ENCODE data around the gene CYP4V2. TPM values are rescaled to one million over a fixed set of nuclear protein-coding genes. Genes with fewer than 3 reads are reported as not detected.

CYP4V2 gene
- total RNA-seq, 1 experiment from 2014 or later = 8.6 TPM

GRCh38 chr4:186243331-186243730 lies 52.0 kb downstream of the CYP4V2 start:
- BruUV-seq (replicated peaks) = no TSS peak
- RAD21 ChIA-PET (ENCODE audit: low non-redundant PET in 1 of 2, low total read pairs in 2 of 2, uncharacterized antibody in 2 of 2, unreplicated experiment in 2 of 2) = no interaction called here
- Histone ChIP-seq H3K4me2 (ENCODE audit: low read length) (no peak overlapping the region), H3K9me2 (ENCODE audit: insufficient read depth) (no peaks in the 10 kb centered on the region), H3K4me3 (replicated peaks in 1 of 2; ENCODE audit: low read depth in 1 of 2, low read length in 2 of 2) (no peak overlapping the region), H3K36me3 (ENCODE audit: control insufficient read depth in 1 of 2, insufficient read depth in 2 of 2, low read length in 2 of 2) (no peaks in the 10 kb centered on the region), H2AFZ (ENCODE audit: low read depth, low read length, poor library complexity, severe bottlenecking) (no peak overlapping the region), H3K4me1 (ENCODE audit: control insufficient read depth in 1 of 2, insufficient read depth in 2 of 2, low read length in 2 of 2) (no peaks in the 10 kb centered on the region), H3K27ac (ENCODE audit: low read depth, low read length) (no peak overlapping the region), H3K27me3 (ENCODE audit: insufficient read depth, low read length) (no peaks in the 10 kb centered on the region), H3K9me3 (ENCODE audit: control insufficient read depth in 1 of 2, insufficient read depth in 1 of 2, low read depth in 1 of 2, low read length in 2 of 2) (no peaks in the 10 kb centered on the region), H3K79me2 (ENCODE audit: insufficient read depth, low read length) (no peaks in the 10 kb centered on the region), H4K20me1 (ENCODE audit: insufficient read depth) (no peaks in the 10 kb centered on the region), H3K9ac (ENCODE audit: low read length) (no peak overlapping the region)
- no peak for TF ChIP-seq POLR2A (IDR thresholded peaks at IDR 0.05; ENCODE audit: borderline replicate concordance, extremely low read depth, insufficient read depth, insufficient read length)
- TF ChIP-seq EGR1 (IDR thresholded peaks at IDR 0.05; ENCODE audit: low read depth) = no peak
- no peak for TF ChIP-seq POLR2AphosphoS5 (IDR thresholded peaks at IDR 0.05; ENCODE audit: low read depth, low read length)
- no peak for TF ChIP-seq YY1 (IDR thresholded peaks at IDR 0.05; ENCODE audit: extremely low read depth, insufficient replicate concordance, low read depth, low read length)
- no peak for TF ChIP-seq ZNF274 (IDR thresholded peaks at IDR 0.05; ENCODE audit: low read depth, low read length)
- TF ChIP-seq CEBPB (IDR thresholded peaks at IDR 0.05; ENCODE audit: low read depth) = no peak
- POLR2A ChIA-PET = no interaction called here
- intact Hi-C loops (cut with micrococcal nuclease) = no loop called here
- DNase-seq (ENCODE audit: low read depth, low spot score) = no peak
- CTCF ChIA-PET = no interaction called here
- no peak for ATAC-seq

- no peaks in the 10 kb centered on the region for H3K27me3 ChIP-seq (ENCODE audit: insufficient read depth, low read length)
- H4K20me1 ChIP-seq (ENCODE audit: insufficient read depth) = no peaks in the 10 kb centered on the region
- intact Hi-C loops (cut with micrococcal nuclease) = no loop called here
- DNase-seq (ENCODE audit: low read depth, low spot score) (no peak), ATAC-seq (no peak)
- H3K9me3 ChIP-seq (ENCODE audit: control insufficient read depth in 1 of 2, insufficient read depth in 1 of 2, low read depth in 1 of 2, low read length in 2 of 2) = no peaks in the 10 kb centered on the region
- no peak overlapping the region for H3K9ac ChIP-seq (ENCODE audit: low read length)
- no peak overlapping the region for H2AFZ ChIP-seq (ENCODE audit: low read depth, low read length, poor library complexity, severe bottlenecking)
- no peak overlapping the region for H3K4me3 ChIP-seq (replicated peaks in 1 of 2; ENCODE audit: low read depth in 1 of 2, low read length in 2 of 2)
- CTCF ChIA-PET = no interaction called here
- no peak overlapping the region for H3K27ac ChIP-seq (ENCODE audit: low read depth, low read length)
- no peaks in the 10 kb centered on the region for H3K79me2 ChIP-seq (ENCODE audit: insufficient read depth, low read length)
- no peaks in the 10 kb centered on the region for H3K4me1 ChIP-seq (ENCODE audit: control insufficient read depth in 1 of 2, insufficient read depth in 2 of 2, low read length in 2 of 2)
- BruUV-seq (replicated peaks) = no TSS peak
- H3K36me3 ChIP-seq (ENCODE audit: control insufficient read depth in 1 of 2, insufficient read depth in 2 of 2, low read length in 2 of 2) = no peaks in the 10 kb centered on the region
- RAD21 ChIA-PET (ENCODE audit: low non-redundant PET in 1 of 2, low total read pairs in 2 of 2, uncharacterized antibody in 2 of 2, unreplicated experiment in 2 of 2) = no interaction called here
- POLR2A ChIA-PET = no interaction called here
- H3K4me2 ChIP-seq (ENCODE audit: low read length) = no peak overlapping the region
- no peaks in the 10 kb centered on the region for H3K9me2 ChIP-seq (ENCODE audit: insufficient read depth)
- TF ChIP-seq ATF3 (IDR thresholded peaks at IDR 0.05) = no peak
- TF ChIP-seq EGR1 (IDR thresholded peaks at IDR 0.05; ENCODE audit: low read depth) = no peak
- TF ChIP-seq MAX (IDR thresholded peaks at IDR 0.05) = no peak
- TF ChIP-seq FOSL1 (IDR thresholded peaks at IDR 0.05; ENCODE audit: low read depth) = no peak
- no peak for TF ChIP-seq EZH2phosphoT487 (IDR thresholded peaks at IDR 0.05; ENCODE audit: borderline replicate concordance)
- TF ChIP-seq ZNF274 (IDR thresholded peaks at IDR 0.05; ENCODE audit: low read depth, low read length) = no peak
- no peak for TF ChIP-seq EZH2 (IDR thresholded peaks at IDR 0.05)
- no peak for TF ChIP-seq CTCF (IDR thresholded peaks at IDR 0.05 in 2 of 3, conservative IDR thresholded peaks at IDR 0.05 in 1 of 3; ENCODE audit: borderline replicate concordance in 1 of 3, insufficient read depth in 1 of 3, low read depth in 2 of 3, low read length in 2 of 3)
- no peak for TF ChIP-seq CBX3 (IDR thresholded peaks at IDR 0.05; ENCODE audit: low read depth)
- TF ChIP-seq SIN3A (IDR thresholded peaks at IDR 0.05; ENCODE audit: low read depth) = no peak
- TF ChIP-seq POLR2AphosphoS5 (IDR thresholded peaks at IDR 0.05; ENCODE audit: low read depth, low read length) = no peak
- TF ChIP-seq JUND (IDR thresholded peaks at IDR 0.05) = no peak
- no peak for TF ChIP-seq CEBPB (IDR thresholded peaks at IDR 0.05; ENCODE audit: low read depth)
- no peak for TF ChIP-seq TCF7L2 (IDR thresholded peaks at IDR 0.05; ENCODE audit: borderline replicate concordance, extremely low read depth, insufficient read depth, insufficient read length)
- no peak for TF ChIP-seq YY1 (IDR thresholded peaks at IDR 0.05; ENCODE audit: extremely low read depth, insufficient replicate concordance, low read depth, low read length)
- no peak for TF ChIP-seq ELF1 (IDR thresholded peaks at IDR 0.05; ENCODE audit: borderline replicate concordance, low read depth)
- TF ChIP-seq ZFX (IDR thresholded peaks at IDR 0.05) = no peak
Measured at GRCh38 chr4:186244835-186245234, 53.5 kb downstream of the CYP4V2 start.

Data from HCT116 (cell line).